Diencephalon (tissue), 1 donor: ENCODE results near the gene ANKRD34C. TPM values are rescaled to one million over a fixed set of nuclear protein-coding genes. Genes with fewer than 3 reads are reported as not detected.

ENCODE experiments used
- total RNA-seq: library from RNA; depleted of rRNA; stranded (reverse); fragments of >200 nt; gene quantifications from one replicate; pipeline ENCODE4 v1.2.3, GENCODE V29; 2014

Gene ANKRD34C
- 0.92 TPM for total RNA-seq

GRCh38 chr15:79282371-79283251 lies at the start of gene ANKRD34C:
Gene ANKRD34C (plus strand): TSS chr15:79282722. CDS start chr15:79293285, 10,563 bp downstream.

GRCh38 chr15:79310985-79311900 lies 28.7 kb downstream of the ANKRD34C start, which contains the start of gene TMED3:
Gene TMED3 (plus strand): TSS chr15:79311112. CDS start chr15:79311250, 138 bp downstream.

Other genes starting within 250 kb of the ANKRD34C start
- gene RASGRF1, start 191.9 kb upstream of the ANKRD34C start, total RNA-seq, result 26.1 TPM
- 37.4 TPM for gene TMED3, start 28.4 kb downstream of the ANKRD34C start, total RNA-seq
- 41.8 TPM for gene MINAR1, start 149.6 kb downstream of the ANKRD34C start, total RNA-seq